GM13976 (cell line): ENCODE measurements around the gene CKB.

Source experiments
- DNase-seq: peaks from one replicate; pipeline ENCODE4 v3.0.0; 2012; ENCODE audit warnings: low spot score
- in situ Hi-C: fragments of 300-500 bp; cut with MboI; formaldehyde crosslinking; loops from one replicate; pipeline ENCODE4 v1.12.0; 2022; ENCODE audit warnings: low sequenced_read_pairs, mixed read lengths, inconsistent platforms; ENCODE audit not compliant: unreplicated experiment
- TF ChIP-seq, protein P1 (sequence below): IDR thresholded peaks from 2 replicates; pipeline ENCODE4 v1.5.1; 2012; ENCODE audit warnings: borderline replicate concordance, mild to moderate bottlenecking; ENCODE audit not compliant: insufficient read depth; ENCODE audit errors: extremely low read depth, missing control alignments, control extremely low read depth

Gene CKB

DNA sequence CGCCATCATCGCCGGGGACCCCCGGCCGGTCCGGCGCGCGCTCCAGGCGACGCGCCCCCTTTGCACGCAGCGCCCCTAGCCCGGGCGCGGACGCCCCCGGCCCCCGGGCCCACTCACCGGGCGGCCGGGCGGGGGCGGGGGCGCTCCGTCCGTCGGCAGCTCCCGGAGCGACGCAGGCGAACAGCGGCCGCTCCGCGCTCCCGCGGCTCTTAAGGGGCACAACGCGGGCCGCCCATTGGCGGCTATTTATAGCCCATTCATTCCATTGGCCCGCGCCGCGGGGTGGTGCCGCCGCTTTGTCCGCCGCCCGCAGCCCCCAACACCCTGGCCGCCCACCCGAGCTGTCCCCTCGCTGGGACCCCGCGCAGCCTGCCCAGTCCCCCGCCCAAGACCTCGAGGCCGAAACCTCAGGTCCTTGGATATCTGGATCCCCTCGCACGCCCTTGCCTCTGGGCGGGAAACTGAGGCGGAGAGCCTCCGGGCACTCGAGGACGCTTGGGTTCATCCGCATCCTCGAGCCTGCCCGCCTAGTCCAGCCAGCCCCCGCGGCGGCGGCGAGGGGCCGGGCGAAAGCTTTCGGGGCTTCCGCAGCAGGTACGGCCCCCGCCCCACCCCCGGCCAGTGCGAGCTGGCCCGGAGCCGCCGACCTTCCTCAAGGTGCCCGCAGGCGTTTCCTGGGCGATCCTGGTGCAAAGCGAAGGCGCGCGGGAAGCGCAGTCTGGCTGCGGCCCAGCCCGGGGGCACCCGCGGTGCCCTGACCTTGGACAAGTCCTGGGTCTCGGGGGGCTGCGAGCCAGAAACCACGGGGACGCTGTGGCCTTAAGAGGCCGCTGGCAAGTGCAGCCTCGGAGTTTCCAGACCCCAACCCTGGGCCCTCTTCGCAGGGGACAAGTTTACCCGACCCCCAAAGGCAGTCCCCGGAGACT is at the start of gene CKB:
Gene CKB, minus strand, starts transcription at position 182 of the 926 bp plus-strand sequence. CDS start 337 bp downstream, outside the sequence.
- DNase-seq: peak; percentile 74
- TF ChIP-seq, protein P1, sequence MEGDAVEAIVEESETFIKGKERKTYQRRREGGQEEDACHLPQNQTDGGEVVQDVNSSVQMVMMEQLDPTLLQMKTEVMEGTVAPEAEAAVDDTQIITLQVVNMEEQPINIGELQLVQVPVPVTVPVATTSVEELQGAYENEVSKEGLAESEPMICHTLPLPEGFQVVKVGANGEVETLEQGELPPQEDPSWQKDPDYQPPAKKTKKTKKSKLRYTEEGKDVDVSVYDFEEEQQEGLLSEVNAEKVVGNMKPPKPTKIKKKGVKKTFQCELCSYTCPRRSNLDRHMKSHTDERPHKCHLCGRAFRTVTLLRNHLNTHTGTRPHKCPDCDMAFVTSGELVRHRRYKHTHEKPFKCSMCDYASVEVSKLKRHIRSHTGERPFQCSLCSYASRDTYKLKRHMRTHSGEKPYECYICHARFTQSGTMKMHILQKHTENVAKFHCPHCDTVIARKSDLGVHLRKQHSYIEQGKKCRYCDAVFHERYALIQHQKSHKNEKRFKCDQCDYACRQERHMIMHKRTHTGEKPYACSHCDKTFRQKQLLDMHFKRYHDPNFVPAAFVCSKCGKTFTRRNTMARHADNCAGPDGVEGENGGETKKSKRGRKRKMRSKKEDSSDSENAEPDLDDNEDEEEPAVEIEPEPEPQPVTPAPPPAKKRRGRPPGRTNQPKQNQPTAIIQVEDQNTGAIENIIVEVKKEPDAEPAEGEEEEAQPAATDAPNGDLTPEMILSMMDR: no peak
- in situ Hi-C loops: no loop called here

DNA sequence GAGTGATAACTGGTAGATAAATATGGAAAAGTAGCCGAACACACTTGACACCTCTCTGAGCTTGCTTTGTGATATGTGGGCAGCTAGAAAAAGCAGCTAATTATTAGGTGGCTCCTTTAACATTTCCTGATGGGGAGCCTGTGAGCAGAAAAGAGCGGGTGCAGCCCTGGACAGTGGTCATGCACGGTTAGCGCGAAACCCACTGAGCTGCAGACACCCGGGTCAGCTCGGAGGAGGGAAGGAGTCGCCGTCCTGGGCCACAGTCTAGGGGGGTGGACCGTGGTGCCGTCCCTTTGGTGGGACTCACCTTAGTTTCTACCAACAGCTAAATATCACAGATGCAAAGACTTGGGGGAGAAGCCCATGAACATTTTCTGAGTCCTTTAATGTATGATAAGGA is 46.8 kb upstream of the CKB start:
- DNase-seq: no peak
- TF ChIP-seq, protein P1: no peak
- in situ Hi-C loops: no loop called here

DNA sequence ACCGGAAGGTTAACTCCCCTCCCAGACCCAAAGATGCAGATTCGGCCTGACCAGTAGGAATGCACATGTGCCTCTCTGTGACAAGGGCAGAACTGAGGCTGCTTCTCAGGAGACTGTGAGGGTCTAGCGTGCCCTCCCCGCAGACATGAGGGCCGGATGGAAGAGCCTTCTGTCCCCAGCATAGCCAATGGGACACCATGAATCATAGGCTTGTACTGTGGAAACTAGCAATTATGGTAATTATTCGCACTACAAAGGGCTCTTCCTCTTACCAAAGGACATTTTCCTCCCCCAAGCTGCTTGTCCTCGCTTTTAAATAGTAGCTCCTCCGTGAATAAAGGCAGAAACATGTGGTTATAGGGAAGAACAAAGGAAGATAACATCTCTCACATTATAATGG is 46.3 kb upstream of the CKB start:
- TF ChIP-seq, protein P1: no peak
- no peak for DNase-seq
- in situ Hi-C loops: no loop called here

DNA sequence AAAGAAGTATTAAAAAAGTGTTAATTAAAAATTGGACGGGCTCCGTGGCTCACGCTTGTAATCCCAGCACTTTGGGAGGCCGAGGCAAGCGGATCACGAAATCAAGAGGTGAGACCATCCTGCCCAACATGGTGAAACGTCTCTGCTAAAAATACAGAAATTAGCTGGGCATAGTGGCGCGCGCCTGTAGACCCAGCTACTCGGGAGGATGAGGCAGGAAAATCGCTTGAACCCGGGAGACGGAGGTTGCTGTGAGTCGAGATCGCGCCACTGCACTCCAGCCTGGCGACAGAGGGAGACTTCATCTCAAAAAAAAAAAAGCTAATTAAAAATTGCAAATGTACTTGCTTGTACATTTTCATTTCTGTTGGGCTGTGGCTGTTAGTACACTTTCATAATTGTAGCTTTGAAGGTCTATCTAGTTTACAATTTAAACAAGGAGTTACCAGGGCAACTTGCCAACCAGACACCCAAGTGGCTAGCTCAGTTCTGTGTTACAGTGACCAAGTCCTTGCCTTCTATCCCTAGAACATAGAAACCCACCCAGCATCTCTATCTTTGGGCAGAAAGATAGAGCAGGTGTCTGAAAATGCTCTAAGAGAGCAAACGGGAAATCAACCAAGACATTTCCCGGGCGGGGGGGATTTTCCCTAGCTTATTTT is 41.3 kb upstream of the CKB start:
- no peak for DNase-seq

DNA sequence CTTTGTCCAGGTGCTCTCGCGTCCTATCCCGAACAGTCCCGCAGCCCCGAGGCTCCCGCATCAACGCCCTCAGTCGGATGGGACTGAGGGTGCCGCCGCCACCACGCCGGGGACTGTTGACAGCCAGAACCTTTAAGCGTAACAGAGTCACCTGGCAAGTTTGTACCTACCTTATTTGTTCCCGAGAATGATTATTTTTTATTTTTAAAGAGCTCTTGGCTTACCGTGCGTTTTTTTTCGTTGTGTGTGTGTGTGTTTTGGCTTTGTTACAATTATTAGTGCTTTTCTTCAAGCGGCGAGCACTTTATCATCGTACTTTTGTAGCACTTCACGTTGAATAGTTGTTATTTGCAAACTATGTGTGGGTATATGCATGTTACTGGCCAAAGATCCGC is 40.6 kb upstream of the CKB start:
- TF ChIP-seq, protein P1: no peak
- DNase-seq: no peak
- in situ Hi-C loops: no loop called here

More for the DNA sequence above, 41.3 kb upstream of the CKB start:
- TF ChIP-seq, protein P1: no peak
- in situ Hi-C loops: no loop called here

DNA sequence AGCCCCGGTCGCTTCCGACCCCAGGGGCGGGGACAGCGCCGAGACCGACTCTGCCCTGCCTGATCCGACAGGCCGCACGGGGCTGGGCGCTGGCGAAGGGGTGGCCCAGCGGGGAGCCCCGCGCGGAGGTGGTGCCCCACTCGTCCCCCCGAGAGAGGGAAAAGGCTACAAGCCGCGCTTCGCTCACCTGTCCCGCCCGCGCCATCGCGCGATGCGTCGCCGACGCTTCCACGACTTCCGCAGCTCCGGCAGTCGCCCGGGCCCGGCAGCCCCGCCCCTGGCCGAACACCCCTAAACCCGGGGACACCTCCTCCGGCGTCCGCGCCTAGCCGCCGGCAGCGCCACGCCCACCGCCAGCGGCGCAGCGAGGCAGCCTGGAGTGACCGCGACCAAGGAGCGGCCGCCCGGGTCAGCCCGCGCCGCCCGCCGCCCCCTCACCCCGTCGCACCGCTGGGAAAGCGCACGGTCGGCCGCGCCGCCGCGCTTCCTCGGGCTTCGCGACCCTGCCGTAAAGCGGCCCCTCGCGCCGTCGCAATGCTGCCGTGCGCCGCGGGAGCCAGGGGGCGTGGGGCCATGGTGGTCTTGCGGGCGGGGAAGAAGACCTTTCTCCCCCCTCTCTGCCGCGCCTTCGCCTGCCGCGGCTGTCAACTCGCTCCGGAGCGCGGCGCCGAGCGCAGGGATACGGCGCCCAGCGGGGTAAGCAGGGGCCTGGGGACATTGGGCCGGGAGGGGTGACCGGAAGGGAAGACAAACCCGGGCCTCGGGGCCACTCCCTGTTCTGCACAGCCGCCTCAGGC is 40.0 kb upstream of the CKB start, which contains the start of the genes BAG5 and COA8:
Gene BAG5, minus strand, starts transcription at position 229 of the 797 bp plus-strand sequence. CDS start 1,493 bp downstream, outside the sequence.
Gene COA8, plus strand, starts transcription at position 532 of the 797 bp plus-strand sequence. Its CDS starts 42 bp downstream, at position 574.
- TF ChIP-seq, protein P1: no peak
- in situ Hi-C loops: no loop called here
- peak; percentile 98 for DNase-seq
